Liver (tissue), 3 donors: ENCODE measurements around the gene POMC.

Experiments
- EGR1 ChIP-seq, 2 donors: IDR thresholded peaks; 2 replicates each; pipeline ENCODE4 v1.6.1; 2016 to 2018; ENCODE audit warnings: antibody characterized with exemption in 2 of 2, low read depth in 2 of 2
- FOXA1 ChIP-seq: IDR thresholded peaks from 2 replicates; pipeline ENCODE4 v1.6.1; 2016; ENCODE audit warnings: antibody characterized with exemption
- GABPA ChIP-seq, 2 donors: IDR thresholded peaks in 1 of 2; conservative IDR thresholded peaks in 1 of 2; 2 replicates each; pipeline ENCODE4 v1.6.1; 2016; ENCODE audit warnings: antibody characterized with exemption in 2 of 2, mild to moderate bottlenecking in 1 of 2, moderate library complexity in 1 of 2
- JUND ChIP-seq, 2 donors: IDR thresholded peaks; 2 replicates each; pipeline ENCODE4 v1.6.1; 2016; ENCODE audit warnings: antibody characterized with exemption in 2 of 2
- NR2F2 ChIP-seq: IDR thresholded peaks from 2 replicates; pipeline ENCODE4 v1.6.1; 2016; ENCODE audit warnings: antibody characterized with exemption
- RAD21 ChIP-seq, 2 donors: IDR thresholded peaks; 2 replicates each; pipeline ENCODE4 v1.6.1; 2016; ENCODE audit warnings: antibody characterized with exemption in 2 of 2, mild to moderate bottlenecking in 2 of 2
- SP1 ChIP-seq: IDR thresholded peaks from 2 replicates; pipeline ENCODE4 v1.6.1; 2018; ENCODE audit warnings: antibody characterized with exemption, mild to moderate bottlenecking
- TAF1 ChIP-seq: conservative IDR thresholded peaks from 2 replicates; pipeline ENCODE4 v1.6.1; 2016; ENCODE audit warnings: antibody characterized with exemption, mild to moderate bottlenecking
- YY1 ChIP-seq: IDR thresholded peaks from 2 replicates; pipeline ENCODE4 v1.6.1; 2016; ENCODE audit warnings: antibody characterized with exemption, mild to moderate bottlenecking
- TF ChIP-seq, protein P1 (sequence below): fragments of 150-350 bp; IDR thresholded peaks from 2 replicates; pipeline ENCODE4 v1.5.1; 2017; ENCODE audit warnings: improper control_type of control experiment, low read depth, low read length; ENCODE audit not compliant: missing input control
- TF ChIP-seq, protein P2 (sequence below): IDR thresholded peaks from 2 replicates; pipeline ENCODE4 v1.6.1; 2016; ENCODE audit warnings: antibody characterized with exemption
- TF ChIP-seq, protein P3 (sequence below): IDR thresholded peaks from 2 replicates; pipeline ENCODE4 v1.6.1; 2016; ENCODE audit warnings: antibody characterized with exemption, mild to moderate bottlenecking
- TF ChIP-seq, protein P4 (sequence below): IDR thresholded peaks from 2 replicates; pipeline ENCODE4 v1.6.1; 2016; ENCODE audit warnings: antibody characterized with exemption
- TF ChIP-seq, protein P5 (sequence below): IDR thresholded peaks from 2 replicates; pipeline ENCODE4 v1.6.1; 2016; ENCODE audit warnings: antibody characterized with exemption
- donor health status: healthy.
- donor health status: healthy.

DNA sequence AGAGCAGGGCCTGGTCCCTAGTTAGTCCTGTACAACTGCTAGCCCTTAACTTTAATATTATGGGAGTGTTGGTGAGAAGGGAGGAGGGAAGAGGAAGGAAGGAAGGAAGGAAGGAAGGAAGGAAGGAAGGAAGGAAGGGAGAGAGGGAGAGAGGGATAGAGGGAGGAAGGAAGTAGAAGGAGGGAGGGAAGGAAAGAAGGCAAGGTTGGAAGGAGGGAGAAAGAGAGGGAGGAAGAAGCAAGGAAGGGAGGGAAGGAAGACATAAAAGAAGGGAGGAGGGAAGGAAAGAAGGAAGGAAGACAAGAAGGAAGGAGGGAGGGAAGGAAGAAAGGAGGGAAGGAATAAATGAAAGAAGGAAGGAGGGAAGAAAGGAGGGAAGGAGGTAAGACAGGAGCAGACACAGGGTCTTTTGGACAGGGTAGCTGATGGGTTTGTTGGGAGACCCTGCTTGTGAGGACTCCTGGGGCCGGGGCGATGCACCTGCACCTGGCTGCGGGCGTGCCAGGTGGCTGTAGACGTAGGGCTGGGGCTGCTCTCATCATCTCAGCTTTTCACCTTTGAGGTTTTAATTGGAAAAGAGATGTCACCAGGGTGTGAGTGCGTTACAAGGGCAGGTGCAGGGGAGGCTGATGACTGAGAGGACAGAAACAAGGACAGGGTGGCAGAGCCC, 5.9 kb upstream of the POMC start:
- TF ChIP-seq, protein P1, sequence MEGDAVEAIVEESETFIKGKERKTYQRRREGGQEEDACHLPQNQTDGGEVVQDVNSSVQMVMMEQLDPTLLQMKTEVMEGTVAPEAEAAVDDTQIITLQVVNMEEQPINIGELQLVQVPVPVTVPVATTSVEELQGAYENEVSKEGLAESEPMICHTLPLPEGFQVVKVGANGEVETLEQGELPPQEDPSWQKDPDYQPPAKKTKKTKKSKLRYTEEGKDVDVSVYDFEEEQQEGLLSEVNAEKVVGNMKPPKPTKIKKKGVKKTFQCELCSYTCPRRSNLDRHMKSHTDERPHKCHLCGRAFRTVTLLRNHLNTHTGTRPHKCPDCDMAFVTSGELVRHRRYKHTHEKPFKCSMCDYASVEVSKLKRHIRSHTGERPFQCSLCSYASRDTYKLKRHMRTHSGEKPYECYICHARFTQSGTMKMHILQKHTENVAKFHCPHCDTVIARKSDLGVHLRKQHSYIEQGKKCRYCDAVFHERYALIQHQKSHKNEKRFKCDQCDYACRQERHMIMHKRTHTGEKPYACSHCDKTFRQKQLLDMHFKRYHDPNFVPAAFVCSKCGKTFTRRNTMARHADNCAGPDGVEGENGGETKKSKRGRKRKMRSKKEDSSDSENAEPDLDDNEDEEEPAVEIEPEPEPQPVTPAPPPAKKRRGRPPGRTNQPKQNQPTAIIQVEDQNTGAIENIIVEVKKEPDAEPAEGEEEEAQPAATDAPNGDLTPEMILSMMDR = no peak
- TF ChIP-seq, protein P2, sequence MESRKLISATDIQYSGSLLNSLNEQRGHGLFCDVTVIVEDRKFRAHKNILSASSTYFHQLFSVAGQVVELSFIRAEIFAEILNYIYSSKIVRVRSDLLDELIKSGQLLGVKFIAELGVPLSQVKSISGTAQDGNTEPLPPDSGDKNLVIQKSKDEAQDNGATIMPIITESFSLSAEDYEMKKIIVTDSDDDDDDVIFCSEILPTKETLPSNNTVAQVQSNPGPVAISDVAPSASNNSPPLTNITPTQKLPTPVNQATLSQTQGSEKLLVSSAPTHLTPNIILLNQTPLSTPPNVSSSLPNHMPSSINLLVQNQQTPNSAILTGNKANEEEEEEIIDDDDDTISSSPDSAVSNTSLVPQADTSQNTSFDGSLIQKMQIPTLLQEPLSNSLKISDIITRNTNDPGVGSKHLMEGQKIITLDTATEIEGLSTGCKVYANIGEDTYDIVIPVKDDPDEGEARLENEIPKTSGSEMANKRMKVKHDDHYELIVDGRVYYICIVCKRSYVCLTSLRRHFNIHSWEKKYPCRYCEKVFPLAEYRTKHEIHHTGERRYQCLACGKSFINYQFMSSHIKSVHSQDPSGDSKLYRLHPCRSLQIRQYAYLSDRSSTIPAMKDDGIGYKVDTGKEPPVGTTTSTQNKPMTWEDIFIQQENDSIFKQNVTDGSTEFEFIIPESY = no peak
- TF ChIP-seq YY1 (no peak), GABPA (IDR thresholded peaks at IDR 0.05 in 1 of 2, conservative IDR thresholded peaks at IDR 0.05 in 1 of 2) (no peak), TAF1 (no peak), SP1 (no peak), JUND (IDR thresholded peaks at IDR 0.05) (no peak), RAD21 (IDR thresholded peaks at IDR 0.05) (no peak), FOXA1 (no peak), EGR1 (IDR thresholded peaks at IDR 0.05; ENCODE audit: low read depth in 2 of 2) (no peak), NR2F2 (no peak)
- TF ChIP-seq, protein P3, sequence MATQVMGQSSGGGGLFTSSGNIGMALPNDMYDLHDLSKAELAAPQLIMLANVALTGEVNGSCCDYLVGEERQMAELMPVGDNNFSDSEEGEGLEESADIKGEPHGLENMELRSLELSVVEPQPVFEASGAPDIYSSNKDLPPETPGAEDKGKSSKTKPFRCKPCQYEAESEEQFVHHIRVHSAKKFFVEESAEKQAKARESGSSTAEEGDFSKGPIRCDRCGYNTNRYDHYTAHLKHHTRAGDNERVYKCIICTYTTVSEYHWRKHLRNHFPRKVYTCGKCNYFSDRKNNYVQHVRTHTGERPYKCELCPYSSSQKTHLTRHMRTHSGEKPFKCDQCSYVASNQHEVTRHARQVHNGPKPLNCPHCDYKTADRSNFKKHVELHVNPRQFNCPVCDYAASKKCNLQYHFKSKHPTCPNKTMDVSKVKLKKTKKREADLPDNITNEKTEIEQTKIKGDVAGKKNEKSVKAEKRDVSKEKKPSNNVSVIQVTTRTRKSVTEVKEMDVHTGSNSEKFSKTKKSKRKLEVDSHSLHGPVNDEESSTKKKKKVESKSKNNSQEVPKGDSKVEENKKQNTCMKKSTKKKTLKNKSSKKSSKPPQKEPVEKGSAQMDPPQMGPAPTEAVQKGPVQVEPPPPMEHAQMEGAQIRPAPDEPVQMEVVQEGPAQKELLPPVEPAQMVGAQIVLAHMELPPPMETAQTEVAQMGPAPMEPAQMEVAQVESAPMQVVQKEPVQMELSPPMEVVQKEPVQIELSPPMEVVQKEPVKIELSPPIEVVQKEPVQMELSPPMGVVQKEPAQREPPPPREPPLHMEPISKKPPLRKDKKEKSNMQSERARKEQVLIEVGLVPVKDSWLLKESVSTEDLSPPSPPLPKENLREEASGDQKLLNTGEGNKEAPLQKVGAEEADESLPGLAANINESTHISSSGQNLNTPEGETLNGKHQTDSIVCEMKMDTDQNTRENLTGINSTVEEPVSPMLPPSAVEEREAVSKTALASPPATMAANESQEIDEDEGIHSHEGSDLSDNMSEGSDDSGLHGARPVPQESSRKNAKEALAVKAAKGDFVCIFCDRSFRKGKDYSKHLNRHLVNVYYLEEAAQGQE = no peak
- TF ChIP-seq, protein P4, sequence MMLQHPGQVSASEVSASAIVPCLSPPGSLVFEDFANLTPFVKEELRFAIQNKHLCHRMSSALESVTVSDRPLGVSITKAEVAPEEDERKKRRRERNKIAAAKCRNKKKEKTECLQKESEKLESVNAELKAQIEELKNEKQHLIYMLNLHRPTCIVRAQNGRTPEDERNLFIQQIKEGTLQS = no peak
- TF ChIP-seq, protein P5, sequence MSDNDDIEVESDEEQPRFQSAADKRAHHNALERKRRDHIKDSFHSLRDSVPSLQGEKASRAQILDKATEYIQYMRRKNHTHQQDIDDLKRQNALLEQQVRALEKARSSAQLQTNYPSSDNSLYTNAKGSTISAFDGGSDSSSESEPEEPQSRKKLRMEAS = no peak
